GM18517 (cell line): ENCODE measurements around the gene CYP1A2.
"Not testable (repeated sequence)": the region's sequence is repeated elsewhere in the genome, so short reads cannot be mapped to it uniquely, and the experiment has no call there.

Experiments
- ATAC-seq: cut with Tn5 transposase; IDR thresholded peaks from one replicate; pipeline ENCODE4 v1.9.1; 2021; ENCODE audit warnings: mild to moderate bottlenecking, moderate library complexity; ENCODE audit not compliant: unreplicated experiment

CYP1A2 gene

DNA sequence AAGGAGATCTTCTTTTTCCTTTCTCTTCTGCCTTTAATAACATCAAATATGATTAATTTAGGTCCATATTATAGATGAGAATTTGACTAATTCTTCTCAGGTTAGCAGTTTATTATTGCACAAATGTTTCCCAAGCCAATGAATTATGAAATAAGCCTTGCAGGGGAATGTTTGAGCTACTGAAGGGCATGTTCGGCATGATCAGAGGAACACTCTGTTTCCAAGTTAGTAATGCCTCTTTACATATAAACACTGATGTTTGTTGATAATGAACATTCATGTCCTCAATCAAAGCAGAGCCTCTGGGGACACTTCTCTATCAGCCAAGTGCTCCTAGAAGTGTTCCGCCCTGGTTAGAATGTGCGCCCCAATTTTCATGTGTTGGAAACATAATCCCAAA lies 13.3 kb upstream of the CYP1A2 start:
- ATAC-seq: no peak

- ATAC-seq: not testable (repeated sequence)
These were observed 10.4 kb upstream of the CYP1A2 start for GRCh38 chr15:74738239-74738638.

DNA sequence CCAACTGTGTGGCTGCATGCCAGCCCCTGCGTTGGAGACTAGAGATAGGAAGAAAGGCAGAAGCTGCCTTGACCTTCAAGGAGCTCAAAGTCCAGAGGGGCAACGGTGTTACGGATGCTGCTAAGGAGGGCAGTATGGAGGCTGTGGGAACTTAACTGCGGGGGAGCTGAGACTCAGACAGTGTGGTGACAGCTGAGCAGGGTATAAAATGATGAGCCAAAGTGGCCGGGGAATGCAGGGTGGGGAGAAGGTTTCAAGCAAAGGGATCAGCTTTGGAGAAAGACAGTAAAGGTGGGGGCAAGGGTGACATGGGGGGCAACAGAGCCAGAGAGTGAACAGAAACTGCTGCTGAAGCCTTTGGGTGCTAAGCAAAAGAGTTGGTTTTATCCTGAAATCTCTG lies 6.2 kb upstream of the CYP1A2 start:
- ATAC-seq: no peak

DNA sequence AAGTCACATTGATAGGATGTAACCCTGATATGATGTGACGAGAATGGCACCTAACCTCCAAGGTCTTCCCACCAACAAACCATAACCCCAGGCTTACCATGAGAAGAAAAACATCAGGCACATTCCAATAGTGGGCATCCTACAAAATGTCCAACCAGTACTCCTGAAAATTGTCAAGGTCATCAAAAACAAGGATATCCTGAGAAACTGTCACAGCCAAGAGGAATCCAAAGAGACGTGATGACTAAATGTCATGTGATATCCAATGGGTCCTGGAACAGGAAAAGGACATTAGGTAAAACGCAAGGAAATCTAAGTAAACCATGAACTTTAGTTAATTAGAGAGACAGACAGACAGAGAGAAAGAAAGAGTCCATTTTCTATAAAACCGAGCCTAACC lies 2.3 kb upstream of the CYP1A2 start:
- ATAC-seq: no peak

GRCh38 chr15:74749832-74750231 lies 1.2 kb downstream of the CYP1A2 start:
- ATAC-seq: no peak

DNA sequence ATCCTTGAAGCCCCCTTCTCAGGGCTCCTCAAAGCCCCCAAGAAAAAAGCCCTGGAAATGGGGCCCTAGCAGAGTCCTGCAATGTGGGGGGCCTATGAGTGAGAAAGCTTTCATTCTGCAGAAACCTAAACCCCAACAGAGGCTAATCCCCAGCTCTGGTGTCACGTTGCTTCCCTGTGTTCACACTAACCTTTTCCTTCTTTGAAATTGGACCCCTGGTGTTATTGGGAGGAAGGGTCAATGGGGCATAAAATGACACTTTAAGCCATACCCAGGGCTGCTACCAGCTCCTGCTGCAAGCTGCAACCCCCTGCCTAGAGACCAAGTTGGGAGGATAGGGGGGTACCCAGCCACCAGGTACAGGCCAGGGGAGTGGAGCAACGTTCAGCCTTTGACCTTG lies 2.1 kb downstream of the CYP1A2 start:
- no peak for ATAC-seq

- ATAC-seq: no peak
These were observed 3.4 kb downstream of the CYP1A2 start for GRCh38 chr15:74752011-74752410.

- no peak for ATAC-seq
These were observed 3.9 kb downstream of the CYP1A2 start for GRCh38 chr15:74752531-74752930.

DNA sequence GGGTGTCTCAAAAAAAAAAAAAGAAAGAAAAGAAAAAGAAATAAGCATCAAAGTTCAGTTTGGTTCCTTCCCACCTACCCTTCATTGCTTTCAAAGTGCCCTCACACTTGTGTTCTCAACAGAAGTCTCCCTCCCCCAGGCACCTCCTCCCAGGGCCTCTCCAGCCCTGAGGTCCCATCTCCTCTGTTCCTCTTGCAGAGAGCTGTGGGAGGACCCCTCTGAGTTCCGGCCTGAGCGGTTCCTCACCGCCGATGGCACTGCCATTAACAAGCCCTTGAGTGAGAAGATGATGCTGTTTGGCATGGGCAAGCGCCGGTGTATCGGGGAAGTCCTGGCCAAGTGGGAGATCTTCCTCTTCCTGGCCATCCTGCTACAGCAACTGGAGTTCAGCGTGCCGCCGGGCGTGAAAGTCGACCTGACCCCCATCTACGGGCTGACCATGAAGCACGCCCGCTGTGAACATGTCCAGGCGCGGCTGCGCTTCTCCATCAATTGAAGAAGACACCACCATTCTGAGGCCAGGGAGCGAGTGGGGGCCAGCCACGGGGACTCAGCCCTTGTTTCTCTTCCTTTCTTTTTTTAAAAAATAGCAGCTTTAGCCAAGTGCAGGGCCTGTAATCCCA lies 6.1 kb downstream of the CYP1A2 start:
- ATAC-seq: no peak

GRCh38 chr15:74758736-74759135 lies 10.1 kb downstream of the CYP1A2 start:
- ATAC-seq: no peak

- no peak for ATAC-seq
These were observed 14.1 kb downstream of the CYP1A2 start for GRCh38 chr15:74762791-74763150.

DNA sequence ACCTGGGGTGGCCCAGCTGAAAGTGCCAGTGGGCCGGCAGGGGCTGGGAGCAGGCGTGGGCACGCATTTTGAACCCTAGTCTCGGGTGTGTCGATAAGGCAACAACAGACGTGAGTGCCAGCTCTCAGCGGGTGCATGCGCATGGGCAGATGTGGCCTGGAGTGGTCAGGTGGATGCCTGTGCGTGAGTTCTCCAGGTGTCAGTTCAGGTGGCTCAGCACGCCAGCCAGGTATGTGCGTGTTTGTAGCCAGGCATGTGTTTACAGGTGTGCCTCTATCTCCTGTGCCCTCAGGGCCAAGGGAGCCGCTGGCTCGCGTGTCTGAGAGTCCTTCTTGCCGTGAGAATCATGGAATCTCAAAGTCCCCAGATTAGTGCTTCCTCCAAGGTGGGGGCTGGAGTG lies 14.8 kb downstream of the CYP1A2 start:
- no peak for ATAC-seq

DNA sequence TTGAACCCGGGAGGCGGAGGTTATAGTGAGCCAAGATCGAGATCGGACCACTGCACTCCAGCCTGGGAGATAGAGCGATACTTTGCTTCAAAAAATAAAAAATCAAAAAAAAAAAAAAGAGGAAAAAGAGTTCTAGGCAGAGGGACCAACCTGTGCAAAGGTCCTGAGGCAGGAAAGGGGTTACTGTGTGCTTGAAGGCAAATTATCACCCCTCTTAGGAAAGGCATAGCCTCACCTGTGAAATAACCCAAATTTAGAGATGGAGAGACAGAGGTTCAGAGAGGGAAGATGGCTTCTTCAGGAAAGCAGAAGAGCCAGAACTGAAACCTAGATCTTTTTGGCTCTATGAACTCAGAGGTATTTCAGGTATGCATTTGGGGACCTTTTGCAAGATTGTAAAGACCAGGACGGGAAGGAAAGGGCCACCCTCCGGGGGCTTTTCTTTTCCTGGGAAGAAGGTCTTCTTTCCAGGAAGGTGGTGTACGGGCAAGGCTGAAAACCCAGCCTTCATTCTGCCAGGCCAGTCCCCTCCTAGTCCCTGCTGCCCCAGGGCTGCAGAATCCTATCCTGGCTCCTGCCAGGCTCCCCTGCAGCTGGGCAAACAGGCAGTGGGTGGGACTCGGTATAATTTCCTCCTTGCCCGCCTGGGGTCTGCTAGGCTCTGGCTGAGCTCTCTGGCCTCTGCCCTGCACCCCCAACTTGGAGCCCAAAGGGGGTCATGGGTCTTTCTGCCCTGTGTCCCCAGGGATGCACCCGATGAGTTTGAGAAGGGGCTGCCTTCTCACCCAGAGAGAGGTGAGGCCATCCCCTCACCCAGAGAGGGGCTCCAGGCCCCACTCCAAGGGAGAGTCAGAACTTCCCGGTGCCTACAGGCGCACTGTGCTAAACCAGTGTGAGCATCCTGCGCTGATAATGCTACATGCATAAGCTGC lies 18.8 kb downstream of the CYP1A2 start:
- no peak for ATAC-seq

DNA sequence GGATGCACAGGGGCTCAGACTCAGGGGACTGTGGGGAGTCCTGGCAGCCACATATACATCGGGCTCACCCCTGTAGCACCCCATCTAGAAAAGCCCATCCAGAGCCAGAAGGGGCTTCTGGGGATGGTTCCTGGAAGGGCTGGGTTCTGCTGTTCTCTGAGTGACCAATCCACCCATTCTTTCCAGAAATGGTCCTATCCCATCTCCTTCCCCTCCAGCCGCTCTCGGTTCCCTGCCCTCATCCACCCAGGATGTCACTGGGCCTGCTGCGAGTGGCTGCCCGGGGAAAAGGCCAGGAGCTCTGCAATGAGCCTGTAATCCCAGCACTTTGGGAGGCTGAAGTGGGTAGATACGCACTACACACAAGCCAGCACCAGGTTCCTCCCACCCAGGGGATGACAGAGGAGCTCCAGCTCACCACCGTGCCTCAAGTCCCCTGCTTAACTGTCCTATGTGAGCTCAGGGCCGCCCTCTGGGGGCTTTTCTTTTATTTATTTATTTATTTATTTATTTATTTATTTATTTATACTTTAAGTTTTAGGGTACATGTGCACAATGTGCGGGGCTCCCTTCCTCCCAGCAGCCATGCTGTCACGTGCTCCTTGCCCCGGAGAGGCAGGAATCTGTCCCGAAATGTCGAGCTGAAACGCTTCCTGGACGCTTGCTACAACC lies 19.6 kb downstream of the CYP1A2 start:
- no peak for ATAC-seq

DNA sequence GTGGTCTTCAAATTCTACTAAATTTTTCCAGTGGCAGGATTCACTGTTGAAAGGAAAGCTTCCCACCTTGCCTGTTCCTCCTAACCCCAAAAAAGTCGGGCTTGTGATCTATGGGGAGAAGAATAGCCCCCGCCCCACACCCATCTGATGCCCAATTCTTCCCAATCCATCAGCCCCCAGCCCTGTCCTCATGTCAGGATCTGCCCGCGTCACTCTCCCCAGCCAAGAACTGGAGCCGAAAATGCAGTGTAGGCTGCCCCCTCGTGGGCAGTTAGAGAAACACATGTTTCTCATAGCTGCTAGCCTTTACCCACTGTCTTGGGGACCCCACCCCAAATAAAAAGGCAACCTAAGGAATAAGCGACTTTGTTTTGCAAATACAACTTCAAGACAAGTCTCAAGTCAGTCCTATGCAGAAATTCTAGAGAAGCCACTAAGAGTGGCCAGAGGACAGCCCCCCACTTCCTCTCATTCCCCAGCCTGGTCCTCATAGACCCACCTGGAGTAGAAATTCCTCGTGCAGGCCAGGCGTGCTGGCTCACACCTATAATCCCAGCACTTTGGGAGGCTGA lies 20.2 kb downstream of the CYP1A2 start:
- no peak for ATAC-seq

- no peak for ATAC-seq
These were observed 20.9 kb downstream of the CYP1A2 start for GRCh38 chr15:74769463-74770025.

GRCh38 chr15:74770211-74770903 lies 21.7 kb downstream of the CYP1A2 start:
- no peak for ATAC-seq

GRCh38 chr15:74773329-74773728 lies 24.7 kb downstream of the CYP1A2 start:
- ATAC-seq: no peak

- ATAC-seq: no peak
These were observed 25.1 kb downstream of the CYP1A2 start for GRCh38 chr15:74773731-74774252.

DNA sequence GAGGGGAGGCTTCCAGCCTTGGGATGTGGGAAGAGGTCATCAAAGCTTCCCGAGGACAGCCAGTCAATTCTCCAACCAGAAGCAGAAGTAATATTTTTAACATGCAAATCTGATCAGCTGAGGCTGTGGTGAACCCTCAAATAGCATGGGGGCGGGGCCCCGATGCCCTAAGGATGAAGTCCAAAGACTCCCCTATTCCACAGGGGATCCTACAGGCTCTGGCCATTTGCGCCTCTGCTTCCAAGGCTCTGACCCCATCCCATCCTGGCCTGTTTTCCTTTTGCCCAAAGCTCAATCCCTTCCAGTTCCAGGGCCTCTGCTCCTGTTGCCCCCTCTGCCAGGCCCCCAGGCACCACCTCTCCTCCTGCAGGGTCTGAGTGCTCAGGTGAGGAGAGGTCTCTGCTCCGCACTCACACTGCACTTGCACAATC lies 26.5 kb downstream of the CYP1A2 start:
- no peak for ATAC-seq
